HEK293T (cell line): ENCODE results near the gene MROH7.

Source experiments
- CTCF ChIA-PET: fragments of 350-600 bp; formaldehyde crosslinking; extraction: SDS; loops from one replicate; lab custom pipeline; 2021; ENCODE audit warnings: antibody characterized with exemption, inconsistent platforms; lab: Yijun Ruan, JAX
- POLR2A ChIA-PET: fragments of 350-600 bp; formaldehyde crosslinking; extraction: SDS; loops from one replicate; lab custom pipeline; 2020; ENCODE audit warnings: antibody characterized with exemption, inconsistent platforms; lab: Yijun Ruan, JAX
- DNase-seq: peaks from one replicate; pipeline ENCODE4 v3.0.0; 2012; ENCODE audit warnings: mixed read lengths; ENCODE audit errors: extremely low spot score
- ARNT ChIP-seq: fragments of 450-650 bp; IDR thresholded peaks from 2 replicates; pipeline ENCODE4 v1.6.1; 2017; ENCODE audit warnings: mild to moderate bottlenecking
- BHLHE40 ChIP-seq: fragments of 450-650 bp; IDR thresholded peaks from 2 replicates; pipeline ENCODE4 v1.6.1; 2016; ENCODE audit warnings: mild to moderate bottlenecking, moderate library complexity, borderline replicate concordance
- CTBP1 ChIP-seq: fragments of 450-650 bp; IDR thresholded peaks from 2 replicates; pipeline ENCODE4 v1.6.1; 2016; ENCODE audit warnings: borderline replicate concordance
- ELF4 ChIP-seq: fragments of 450-650 bp; IDR thresholded peaks from 2 replicates; pipeline ENCODE4 v1.6.1; 2017; ENCODE audit warnings: antibody characterized with exemption
- FOXA1 ChIP-seq: fragments of 450-650 bp; IDR thresholded peaks from 2 replicates; pipeline ENCODE4 v1.6.1; 2016; ENCODE audit warnings: mild to moderate bottlenecking
- FOXK2 ChIP-seq: fragments of 450-650 bp; IDR thresholded peaks from 2 replicates; pipeline ENCODE4 v1.6.1; 2016; ENCODE audit warnings: mild to moderate bottlenecking
- FOXM1 ChIP-seq: fragments of 450-650 bp; IDR thresholded peaks from 2 replicates; pipeline ENCODE4 v1.6.1; 2017; ENCODE audit warnings: mild to moderate bottlenecking, borderline replicate concordance
- HDGF ChIP-seq: fragments of 450-650 bp; IDR thresholded peaks from 2 replicates; pipeline ENCODE4 v1.6.1; 2017; ENCODE audit warnings: antibody characterized with exemption, borderline replicate concordance
- L3MBTL2 ChIP-seq: fragments of 450-650 bp; conservative IDR thresholded peaks from 2 replicates; pipeline ENCODE4 v1.6.1; 2016; ENCODE audit warnings: mild to moderate bottlenecking
- LEF1 ChIP-seq: fragments of 450-650 bp; IDR thresholded peaks from 2 replicates; pipeline ENCODE4 v1.6.1; 2017; ENCODE audit warnings: mild to moderate bottlenecking, borderline replicate concordance
- NFRKB ChIP-seq: fragments of 450-650 bp; IDR thresholded peaks from 2 replicates; pipeline ENCODE4 v1.6.1; 2016; ENCODE audit warnings: mild to moderate bottlenecking, moderate library complexity
- PKNOX1 ChIP-seq: fragments of 450-650 bp; IDR thresholded peaks from 2 replicates; pipeline ENCODE4 v1.6.1; 2016
- SP1 ChIP-seq: fragments of 450-650 bp; IDR thresholded peaks from 2 replicates; pipeline ENCODE4 v1.6.1; 2017
- SUZ12 ChIP-seq: fragments of 450-650 bp; IDR thresholded peaks from 2 replicates; pipeline ENCODE4 v1.6.1; 2016; ENCODE audit warnings: mild to moderate bottlenecking
- TARDBP ChIP-seq: fragments of 450-650 bp; IDR thresholded peaks from 2 replicates; pipeline ENCODE4 v1.6.1; 2016
- ZNF384 ChIP-seq: fragments of 450-650 bp; IDR thresholded peaks from 2 replicates; pipeline ENCODE4 v1.6.1; 2016

MROH7 gene

GRCh38 chr1:54667797-54668196, 26.2 kb downstream of the MROH7 start:
- ChIA-PET POLR2A (no interaction called here), CTCF (no interaction called here)
- no peak for TF ChIP-seq HDGF
- no peak for TF ChIP-seq FOXK2
- TF ChIP-seq PKNOX1 = no peak
- no peak for TF ChIP-seq CTBP1
- TF ChIP-seq SUZ12 = no peak
- no peak for DNase-seq

GRCh38 chr1:54668567-54668966, 27.0 kb downstream of the MROH7 start:
- TF ChIP-seq PKNOX1 = no peak
- no peak for TF ChIP-seq TARDBP
- no peak for TF ChIP-seq ZNF384
- no peak for TF ChIP-seq FOXM1
- no peak for TF ChIP-seq SUZ12
- TF ChIP-seq NFRKB = no peak
- TF ChIP-seq L3MBTL2 = no peak
- TF ChIP-seq HDGF = no peak
- no peak for TF ChIP-seq LEF1
- no peak for TF ChIP-seq ARNT
- TF ChIP-seq BHLHE40 = no peak
- TF ChIP-seq FOXK2 = no peak
- no peak for TF ChIP-seq ELF4
- TF ChIP-seq FOXA1 = no peak
- no peak for TF ChIP-seq CTBP1
- TF ChIP-seq SP1 = no peak
- POLR2A ChIA-PET = no interaction called here
- CTCF ChIA-PET = no interaction called here
- no peak for DNase-seq

GRCh38 chr1:54671985-54672608, 30.5 kb downstream of the MROH7 start:
- POLR2A ChIA-PET = no interaction called here
- CTCF ChIA-PET = interaction anchor here (0.5 to 1.3 kb wide), 5 partner anchors 8 to 131 kb away, joined by 3 to 5 read pairs (median 3); no protein-coding TSS in a partner anchor
- DNase-seq = peak; percentile 87
- TF ChIP-seq CTBP1 = no peak
- no peak for TF ChIP-seq L3MBTL2
- TF ChIP-seq LEF1 = no peak
- no peak for TF ChIP-seq FOXK2
- no peak for TF ChIP-seq FOXM1
- TF ChIP-seq SP1 = no peak
- TF ChIP-seq HDGF = no peak
- no peak for TF ChIP-seq FOXA1
- no peak for TF ChIP-seq ELF4
- TF ChIP-seq ARNT = no peak
- TF ChIP-seq TARDBP = no peak
- TF ChIP-seq PKNOX1 = no peak
- no peak for TF ChIP-seq NFRKB
- no peak for TF ChIP-seq ZNF384
- no peak for TF ChIP-seq BHLHE40

- TF ChIP-seq HDGF (no peak), FOXA1 (no peak), SP1 (no peak), ELF4 (no peak), FOXK2 (no peak), PKNOX1 (no peak), TARDBP (no peak), ARNT (no peak), CTBP1 (no peak), SUZ12 (no peak), FOXM1 (no peak), BHLHE40 (no peak), LEF1 (no peak), NFRKB (no peak), ZNF384 (no peak), L3MBTL2 (no peak)
- POLR2A ChIA-PET = no interaction called here
- CTCF ChIA-PET = no interaction called here
- DNase-seq = no peak
These were observed 37.4 kb downstream of the MROH7 start for GRCh38 chr1:54678776-54679643.

- no peak for DNase-seq
- POLR2A ChIA-PET = no interaction called here
- TF ChIP-seq BHLHE40 (no peak), FOXA1 (no peak)
- CTCF ChIA-PET = no interaction called here
These were observed 38.1 kb downstream of the MROH7 start for GRCh38 chr1:54679706-54680105.
